Peyer's patch (tissue), 4 donors: Measurements from ENCODE around the gene ADGB. TPM values are rescaled to one million over a fixed set of nuclear protein-coding genes. Genes with fewer than 3 reads are reported as not detected.
"Not testable (repeated sequence)": the region's sequence is repeated elsewhere in the genome, so short reads cannot be mapped to it uniquely, and the experiment has no call there.

Source experiments
- DNase-seq, 3 donors: peaks; one replicate each; pipeline ENCODE4 v3.0.0-alpha.2; 2017 to 2019
- H3K27ac ChIP-seq, 4 donors: fragments of 200-600 bp; sonication (generic); one replicate each; pipeline ENCODE4 v1.5.1; 2016 to 2019
- H3K27me3 ChIP-seq, 2 donors: fragments of 200-600 bp; sonication (generic); one replicate each; pipeline ENCODE4 v1.5.1; 2019
- H3K36me3 ChIP-seq, 3 donors: fragments of 200-600 bp; sonication (generic); one replicate each; pipeline ENCODE4 v1.5.1; 2016 to 2019
- H3K4me1 ChIP-seq, 4 donors: fragments of 200-600 bp; sonication (generic); one replicate each; pipeline ENCODE4 v1.5.1; 2016 to 2019
- H3K4me3 ChIP-seq, 4 donors: fragments of 200-600 bp; sonication (generic); 1 replicate in 3 of 4; 2 replicates in 1 of 4; pipeline ENCODE4 v1.5.1; 2016 to 2019; ENCODE audit warnings: mild to moderate bottlenecking in 1 of 4
- H3K9me3 ChIP-seq, 4 donors: fragments of 200-600 bp; sonication (generic); one replicate each; pipeline ENCODE4 v1.5.1; 2016 to 2019; ENCODE audit warnings: mild to moderate bottlenecking in 1 of 4
- POLR2A ChIP-seq, 2 donors: fragments of 450-650 bp; IDR thresholded peaks; one replicate each; pipeline ENCODE4 v1.5.1; 2017; ENCODE audit warnings: antibody characterized with exemption in 2 of 2, mild to moderate bottlenecking in 2 of 2, moderate library complexity in 2 of 2
- total RNA-seq, 4 donors: library from RNA; depleted of rRNA; stranded (reverse); fragments of >200 nt; gene quantifications; one replicate each; pipeline ENCODE4 v1.1.0, GENCODE V29; 2016
- TF ChIP-seq, protein P1 (sequence below), 6 experiments: fragments of 450-650 bp in 4 of 6; fragments of 200-600 bp in 2 of 6; sonication (generic) in 1 of 6; IDR thresholded peaks; one replicate each; pipeline ENCODE4 v1.5.1; 2017 to 2019; ENCODE audit warnings: antibody characterized with exemption in 6 of 6, mild to moderate bottlenecking in 3 of 6, moderate library complexity in 1 of 6

Gene ADGB
- total RNA-seq, 4 donors from 2014 or later: not detected

DNA sequence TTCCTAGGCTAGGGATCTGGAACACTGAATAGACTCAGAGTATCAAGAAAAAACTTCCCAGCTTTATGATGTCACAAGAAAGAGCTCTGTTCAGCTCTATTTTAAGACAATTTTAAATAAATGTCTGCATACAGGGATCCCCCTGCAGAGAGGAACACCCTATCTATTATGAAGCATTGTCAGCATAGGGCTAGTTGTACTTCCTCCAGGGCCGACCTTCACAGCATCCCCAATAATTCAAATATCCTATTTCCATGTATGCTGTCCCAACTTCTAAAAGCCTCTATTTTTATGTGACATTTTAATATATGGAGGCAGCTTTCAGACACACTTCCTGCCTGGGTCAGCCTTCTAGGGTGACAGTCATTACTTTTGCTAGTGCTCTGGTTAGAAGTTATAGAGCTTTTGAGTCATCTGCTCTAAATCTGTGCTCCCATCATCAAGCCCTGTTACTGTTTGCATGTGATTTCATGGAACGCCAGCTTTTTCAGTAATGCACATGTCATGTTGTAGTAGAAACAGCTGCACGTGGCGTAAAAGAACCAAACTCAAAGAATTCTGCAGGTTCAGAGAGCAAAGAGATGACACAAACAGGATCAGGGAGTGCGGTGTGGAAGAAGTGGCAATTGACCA is 189.2 kb downstream of the ADGB start:
- H3K27me3 ChIP-seq: no peaks in the 10 kb centered on the region
- no peak for TF ChIP-seq POLR2A (IDR thresholded peaks at IDR 0.05)
- TF ChIP-seq, protein P1, sequence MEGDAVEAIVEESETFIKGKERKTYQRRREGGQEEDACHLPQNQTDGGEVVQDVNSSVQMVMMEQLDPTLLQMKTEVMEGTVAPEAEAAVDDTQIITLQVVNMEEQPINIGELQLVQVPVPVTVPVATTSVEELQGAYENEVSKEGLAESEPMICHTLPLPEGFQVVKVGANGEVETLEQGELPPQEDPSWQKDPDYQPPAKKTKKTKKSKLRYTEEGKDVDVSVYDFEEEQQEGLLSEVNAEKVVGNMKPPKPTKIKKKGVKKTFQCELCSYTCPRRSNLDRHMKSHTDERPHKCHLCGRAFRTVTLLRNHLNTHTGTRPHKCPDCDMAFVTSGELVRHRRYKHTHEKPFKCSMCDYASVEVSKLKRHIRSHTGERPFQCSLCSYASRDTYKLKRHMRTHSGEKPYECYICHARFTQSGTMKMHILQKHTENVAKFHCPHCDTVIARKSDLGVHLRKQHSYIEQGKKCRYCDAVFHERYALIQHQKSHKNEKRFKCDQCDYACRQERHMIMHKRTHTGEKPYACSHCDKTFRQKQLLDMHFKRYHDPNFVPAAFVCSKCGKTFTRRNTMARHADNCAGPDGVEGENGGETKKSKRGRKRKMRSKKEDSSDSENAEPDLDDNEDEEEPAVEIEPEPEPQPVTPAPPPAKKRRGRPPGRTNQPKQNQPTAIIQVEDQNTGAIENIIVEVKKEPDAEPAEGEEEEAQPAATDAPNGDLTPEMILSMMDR (IDR thresholded peaks at IDR 0.05): no peak
- no peak overlapping the region for H3K4me3 ChIP-seq
- H3K36me3 ChIP-seq: no peaks in the 10 kb centered on the region
- H3K4me1 ChIP-seq: no peaks in the 10 kb centered on the region
- no peak overlapping the region for H3K27ac ChIP-seq
- no peaks in the 10 kb centered on the region for H3K9me3 ChIP-seq
- no peak for DNase-seq

DNA sequence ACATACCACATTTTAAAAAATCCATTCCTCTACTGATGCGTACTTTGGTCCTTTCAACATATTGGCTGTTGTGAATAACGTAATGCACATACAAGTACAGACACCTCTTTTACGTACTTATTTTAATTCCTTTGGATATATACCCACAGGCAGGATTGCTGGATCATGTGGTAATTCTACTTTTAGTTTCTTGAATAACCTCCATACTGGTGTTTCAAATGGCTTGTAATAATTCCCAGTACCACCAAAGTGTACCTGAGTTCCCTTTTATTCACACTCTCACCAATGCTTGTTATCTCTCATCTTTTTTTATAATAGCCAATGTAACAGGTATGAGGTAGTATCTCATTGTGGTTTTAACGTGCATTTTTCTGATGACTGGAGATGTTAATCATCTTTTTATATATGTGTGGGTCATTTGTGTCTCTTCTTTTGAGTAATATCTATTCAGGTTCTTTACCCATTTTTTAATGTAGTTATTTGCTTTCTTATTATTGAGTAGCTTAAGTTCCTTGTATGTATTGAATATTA is 191.9 kb downstream of the ADGB start:
- Histone ChIP-seq H3K27ac (no peak overlapping the region), H3K9me3 (no peaks in the 10 kb centered on the region), H3K4me1 (no peaks in the 10 kb centered on the region), H3K36me3 (no peaks in the 10 kb centered on the region), H3K4me3 (no peak overlapping the region), H3K27me3 (no peaks in the 10 kb centered on the region)
- no peak for DNase-seq
- TF ChIP-seq, protein P1 (IDR thresholded peaks at IDR 0.05): no peak
- TF ChIP-seq POLR2A (IDR thresholded peaks at IDR 0.05): no peak

DNA sequence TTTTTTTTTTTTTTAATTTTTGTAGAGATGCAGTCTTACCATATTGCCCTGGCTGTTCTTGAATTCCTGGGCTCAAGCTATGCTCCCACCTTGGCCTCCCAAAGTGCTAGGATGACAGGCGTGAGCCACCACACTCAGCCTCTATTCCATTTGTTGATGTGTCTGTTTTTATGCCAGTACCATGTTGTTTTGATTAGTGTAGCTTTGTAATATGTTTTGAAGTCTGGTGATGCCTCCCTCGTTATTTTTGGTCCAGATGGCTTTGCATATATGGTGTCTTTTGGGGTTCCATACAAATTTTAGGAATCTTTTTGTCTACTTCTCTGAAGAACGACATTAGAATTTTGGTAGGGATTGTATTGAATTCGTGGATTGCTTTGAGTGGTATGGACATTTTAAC is 193.2 kb downstream of the ADGB start:
- no peak overlapping the region for H3K27ac ChIP-seq
- no peaks in the 10 kb centered on the region for H3K4me1 ChIP-seq
- no peak for DNase-seq
- H3K36me3 ChIP-seq: no peaks in the 10 kb centered on the region
- no peak overlapping the region for H3K4me3 ChIP-seq
- TF ChIP-seq, protein P1 (IDR thresholded peaks at IDR 0.05): no peak
- TF ChIP-seq POLR2A (IDR thresholded peaks at IDR 0.05): no peak
- no peaks in the 10 kb centered on the region for H3K27me3 ChIP-seq
- H3K9me3 ChIP-seq: no peaks in the 10 kb centered on the region

DNA sequence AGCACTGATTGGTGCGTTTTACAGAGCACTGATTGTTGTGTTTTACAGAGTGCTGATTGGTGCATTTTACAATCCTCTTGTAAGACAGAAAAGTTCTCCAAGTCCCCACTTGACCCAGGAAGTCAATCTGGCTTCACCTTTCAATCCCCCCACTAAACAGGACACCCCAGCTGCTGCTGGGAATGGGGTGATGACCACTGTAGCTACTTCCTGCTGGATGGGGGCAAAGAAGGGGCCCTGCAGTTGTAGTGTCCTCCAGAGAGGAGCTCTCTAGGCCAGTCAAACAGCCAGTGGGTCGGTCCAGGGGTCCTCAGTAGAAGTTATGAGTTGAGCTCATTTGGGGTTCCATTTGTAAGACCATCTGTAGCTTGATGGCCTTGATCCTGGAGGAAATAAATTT is 194.4 kb downstream of the ADGB start:
- H3K27ac ChIP-seq, H3K9me3 ChIP-seq, H3K4me3 ChIP-seq: not testable (repeated sequence)

DNA sequence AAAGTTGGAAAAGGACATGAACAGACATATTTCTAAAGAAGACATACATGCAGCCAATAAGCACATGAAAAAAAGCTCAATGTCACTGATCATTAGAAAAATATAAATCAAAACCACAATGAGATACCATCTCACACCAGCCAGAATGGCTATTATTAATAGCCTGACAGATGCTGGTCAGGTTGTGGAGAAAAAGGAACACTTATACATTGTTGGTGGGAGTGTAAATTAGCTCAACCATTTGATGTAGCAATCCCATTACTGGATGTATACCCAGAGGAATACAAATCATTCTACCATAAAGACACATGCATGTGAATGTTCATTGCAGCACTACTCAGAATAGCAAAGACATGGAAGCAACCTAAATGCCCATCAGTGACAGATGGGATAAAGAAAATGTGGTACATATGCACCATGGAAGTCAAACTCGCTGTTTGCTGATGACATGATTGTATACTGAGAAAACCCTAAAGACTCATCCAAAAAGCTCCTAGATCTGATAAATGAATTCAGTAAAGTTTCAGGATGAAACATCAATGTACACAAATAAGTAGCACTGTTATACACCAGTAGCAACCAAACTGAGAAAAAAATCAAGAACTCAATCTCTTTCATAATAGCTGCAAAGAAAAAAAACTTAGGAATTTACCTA is 196.8 kb downstream of the ADGB start:
- Histone ChIP-seq H3K27me3 (no peaks in the 10 kb centered on the region), H3K9me3 (no peaks in the 10 kb centered on the region), H3K4me1 (no peaks in the 10 kb centered on the region), H3K4me3 (no peak overlapping the region), H3K27ac (no peak overlapping the region), H3K36me3 (no peaks in the 10 kb centered on the region)
- TF ChIP-seq, protein P1 (IDR thresholded peaks at IDR 0.05): no peak
- TF ChIP-seq POLR2A (IDR thresholded peaks at IDR 0.05): no peak
- DNase-seq: no peak

More for the DNA sequence above, 194.4 kb downstream of the ADGB start:
- H3K27me3 ChIP-seq, DNase-seq, H3K4me1 ChIP-seq, H3K36me3 ChIP-seq: not testable (repeated sequence)

DNA sequence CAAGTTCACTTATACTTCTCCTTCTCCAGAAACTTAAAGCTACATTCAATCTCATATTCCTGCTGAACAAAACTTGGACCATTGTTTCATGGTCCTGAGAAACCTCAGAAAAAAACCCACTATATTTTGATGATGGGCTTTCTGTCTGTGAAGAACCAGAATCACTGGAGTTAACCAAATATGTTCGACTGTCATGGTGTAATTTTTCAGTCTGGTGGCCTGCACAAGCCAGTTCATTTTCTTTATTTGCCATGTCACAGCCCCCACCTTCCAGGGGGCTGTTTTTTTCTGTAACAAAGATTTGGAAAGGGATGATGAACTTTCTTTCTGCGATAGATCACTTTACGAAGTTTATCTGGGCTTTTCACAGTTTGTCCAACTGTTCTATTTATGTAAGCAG is 204.4 kb downstream of the ADGB start:
- not testable (repeated sequence) for DNase-seq, H3K4me1 ChIP-seq

More for the DNA sequence above, 204.4 kb downstream of the ADGB start:
- not testable (repeated sequence) for H3K27ac ChIP-seq, H3K9me3 ChIP-seq, H3K27me3 ChIP-seq, H3K36me3 ChIP-seq, H3K4me3 ChIP-seq
